HepG2 (cell line): ENCODE measurements around the gene WIZ.

ENCODE experiments used
- CEBPB ChIP-seq: IDR thresholded peaks from 2 replicates; pipeline ENCODE4 v1.6.1; 2011; ENCODE audit warnings: low read depth, low read length, improper control_type of control experiment, borderline replicate concordance
- CTCF ChIP-seq: sonication (generic); formaldehyde crosslinking; IDR thresholded peaks from 2 replicates; pipeline ENCODE4 v1.5.0; 2020; ENCODE audit warnings: mild to moderate bottlenecking, missing genetic modification reagents, moderate library complexity
- EP300 ChIP-seq, 3 experiments: sonication (generic) in 1 of 3; formaldehyde crosslinking in 1 of 3; IDR thresholded peaks; 2 replicates each; pipeline versions ENCODE4 v1.5.1 to v1.6.1; 2011 to 2020; ENCODE audit warnings: low read depth in 2 of 3, low read length in 2 of 3, borderline replicate concordance in 1 of 3, improper control_type of control experiment in 1 of 3, mild to moderate bottlenecking in 1 of 3, missing genetic modification reagents in 1 of 3, moderate library complexity in 1 of 3
- ERF ChIP-seq: IDR thresholded peaks from 2 replicates; pipeline ENCODE4 v1.6.1; 2018; ENCODE audit warnings: missing biosample characterization, missing genetic modification reagents
- ESRRA ChIP-seq: sonication (generic); formaldehyde crosslinking; IDR thresholded peaks from 2 replicates; pipeline ENCODE4 v1.5.1; 2020; ENCODE audit warnings: mild to moderate bottlenecking, low read depth, missing genetic modification reagents
- FOXM1 ChIP-seq: sonication (generic); formaldehyde crosslinking; IDR thresholded peaks from 2 replicates; pipeline ENCODE4 v1.5.0; 2020; ENCODE audit warnings: missing genetic modification reagents
- NR2F1 ChIP-seq, 2 experiments: fragments of 450-650 bp in 1 of 2; formaldehyde crosslinking in 1 of 2; IDR thresholded peaks; 2 replicates each; pipeline versions ENCODE4 v1.5.0 to v1.6.1; 2016 to 2020; ENCODE audit warnings: mild to moderate bottlenecking in 1 of 2, missing compliant biosample characterization in 1 of 2, missing genetic modification reagents in 1 of 2, moderate library complexity in 1 of 2
- POLR2A ChIP-seq, 2 experiments: IDR thresholded peaks; 2 replicates each; pipeline ENCODE4 v1.6.1; 2011; ENCODE audit warnings: low read depth in 2 of 2, low read length in 2 of 2, mild to moderate bottlenecking in 1 of 2, moderate library complexity in 1 of 2; ENCODE audit not compliant: insufficient read depth in 1 of 2
- SP1 ChIP-seq, 2 experiments: fragments of 450-650 bp in 1 of 2; sonication (generic) in 1 of 2; formaldehyde crosslinking in 1 of 2; IDR thresholded peaks; 2 replicates each; pipeline versions ENCODE4 v1.4.0 to v1.6.1; 2016 to 2020; ENCODE audit warnings: missing genetic modification reagents in 1 of 2
- TOE1 ChIP-seq: sonication (generic); formaldehyde crosslinking; IDR thresholded peaks from 2 replicates; pipeline ENCODE4 v1.4.0; 2020; ENCODE audit warnings: mild to moderate bottlenecking, missing genetic modification reagents
- ZBTB14 ChIP-seq: sonication (generic); formaldehyde crosslinking; IDR thresholded peaks from 2 replicates; pipeline ENCODE4 v1.4.0; 2020; ENCODE audit warnings: missing genetic modification reagents

- TF ChIP-seq TOE1 (no peak), POLR2A (IDR thresholded peaks at IDR 0.05; ENCODE audit: insufficient read depth in 1 of 2, low read depth in 2 of 2, low read length in 2 of 2) (no peak), SP1 (IDR thresholded peaks at IDR 0.05) (no peak), SP1 (CRISPR knock-in tag; IDR thresholded peaks at IDR 0.05) (no peak), NR2F1 (CRISPR knock-in tag; IDR thresholded peaks at IDR 0.05) (no peak), ESRRA (CRISPR knock-in tag) (no peak), ZBTB14 (CRISPR knock-in tag) (no peak), CEBPB (no peak), CTCF (CRISPR knock-in tag) (no peak), FOXM1 (CRISPR knock-in tag) (no peak), EP300 (IDR thresholded peaks at IDR 0.05; ENCODE audit: low read depth in 2 of 2, low read length in 2 of 2) (no peak), EP300 (CRISPR knock-in tag; IDR thresholded peaks at IDR 0.05; ENCODE audit: borderline replicate concordance) (no peak), ERF (CRISPR knock-in tag) (no peak)
Measured at GRCh38 chr19:15447057-15447456, 2.7 kb downstream of the WIZ start.
